Progenitor cell of endocrine pancreas (in vitro differentiated cells): ENCODE measurements around the gene ALDOC. TPM values are rescaled to one million over a fixed set of nuclear protein-coding genes. Genes with fewer than 3 reads are reported as not detected.

Experiments used
- DNase-seq: peaks from one replicate; pipeline ENCODE4 v3.0.0; 2021; ENCODE audit warnings: low spot score; ENCODE audit not compliant: unreplicated experiment
- H3K27ac Mint-ChIP-seq: 2 replicates; pipeline ENCODE4 v1.8.0; 2021; ENCODE audit warnings: mild to moderate bottlenecking, moderate library complexity, mixed read lengths
- H3K27me3 Mint-ChIP-seq: 2 replicates; pipeline ENCODE4 v1.8.0; 2021; ENCODE audit warnings: mixed read lengths
- H3K36me3 Mint-ChIP-seq: 2 replicates; pipeline ENCODE4 v1.8.0; 2022; ENCODE audit warnings: mixed read lengths; ENCODE audit not compliant: insufficient read depth
- H3K4me1 Mint-ChIP-seq: 2 replicates; pipeline ENCODE4 v1.8.0; 2021; ENCODE audit warnings: low read depth, mixed read lengths
- H3K4me3 Mint-ChIP-seq: 2 replicates; pipeline ENCODE4 v1.8.0; 2021; ENCODE audit warnings: low read depth, mild to moderate bottlenecking, moderate library complexity, mixed read lengths
- H3K9me3 Mint-ChIP-seq: 2 replicates; pipeline ENCODE4 v1.8.0; 2021; ENCODE audit warnings: low read depth, mixed read lengths
- CTCF ChIP-seq: fragments of 200-600 bp; sonication (generic); IDR thresholded peaks from one replicate; pipeline ENCODE4 v1.5.0; 2021; ENCODE audit warnings: antibody characterized with exemption, mild to moderate bottlenecking; ENCODE audit not compliant: unreplicated experiment
- total RNA-seq: library from RNA; stranded (reverse); gene quantifications from 2 replicates; pipeline ENCODE4 v1.2.1, GENCODE V29; 2021

The ALDOC gene
- total RNA-seq, 1 donor from 2014 or later, result 4.8 TPM

GRCh38 chr17:28597606-28598383 lies 21.1 kb upstream of the ALDOC start:
- Mint-ChIP-seq H3K27me3 (no peaks in the 10 kb centered on the region), H3K4me3 (peak overlapping the region; percentile 81), H3K27ac (peak overlapping the region; percentile 91), H3K4me1 (peaks cover 13% of the 10 kb centered on the region), H3K9me3 (no peaks in the 10 kb centered on the region), H3K36me3 (peaks cover 1% of the 10 kb centered on the region)
- TF ChIP-seq CTCF, result no peak
- DNase-seq, result no peak

- H3K4me3 Mint-ChIP-seq, result no peak overlapping the region
- H3K27ac Mint-ChIP-seq, result no peak overlapping the region
- no peaks in the 10 kb centered on the region for H3K27me3 Mint-ChIP-seq
- peaks cover 8% of the 10 kb centered on the region for H3K36me3 Mint-ChIP-seq
- H3K4me1 Mint-ChIP-seq, result no peaks in the 10 kb centered on the region
- TF ChIP-seq CTCF, result no peak
- DNase-seq, result no peak
- no peaks in the 10 kb centered on the region for H3K9me3 Mint-ChIP-seq
Measured at GRCh38 chr17:28592260-28592659, 15.6 kb upstream of the ALDOC start.

- no peaks in the 10 kb centered on the region for H3K9me3 Mint-ChIP-seq
- DNase-seq, result no peak
- peaks cover 13% of the 10 kb centered on the region for H3K36me3 Mint-ChIP-seq
- H3K4me1 Mint-ChIP-seq, result no peaks in the 10 kb centered on the region
- H3K27me3 Mint-ChIP-seq, result no peaks in the 10 kb centered on the region
- no peak for TF ChIP-seq CTCF
- no peak overlapping the region for H3K27ac Mint-ChIP-seq
- H3K4me3 Mint-ChIP-seq, result no peak overlapping the region
Measured at GRCh38 chr17:28585851-28586250, 9.2 kb upstream of the ALDOC start.

GRCh38 chr17:28584434-28584833 lies 7.7 kb upstream of the ALDOC start:
- no peak for DNase-seq
- Mint-ChIP-seq H3K36me3 (peaks cover 18% of the 10 kb centered on the region), H3K9me3 (no peaks in the 10 kb centered on the region), H3K27ac (no peak overlapping the region), H3K4me3 (no peak overlapping the region), H3K27me3 (no peaks in the 10 kb centered on the region), H3K4me1 (no peaks in the 10 kb centered on the region)
- no peak for TF ChIP-seq CTCF

DNA sequence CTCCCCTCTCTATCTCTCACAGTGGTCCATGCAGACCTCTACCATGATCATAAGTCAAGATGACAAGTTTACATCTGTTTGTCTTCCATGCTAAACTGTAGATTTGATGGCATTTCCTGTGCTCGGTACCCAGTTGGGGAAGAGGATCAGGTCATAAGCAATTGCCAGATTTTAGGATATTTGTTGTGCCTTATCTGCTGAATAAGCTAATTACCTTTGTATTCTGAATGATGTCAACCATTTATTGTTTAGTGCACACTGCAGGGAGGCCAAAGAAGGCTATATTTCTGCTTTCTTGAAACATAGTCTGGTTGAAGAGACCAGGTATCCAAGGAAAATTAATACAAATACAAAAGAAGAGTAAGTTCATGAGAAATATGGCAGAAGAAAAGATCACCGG lies 5.8 kb upstream of the ALDOC start:
- peaks cover 15% of the 10 kb centered on the region for H3K36me3 Mint-ChIP-seq
- no peaks in the 10 kb centered on the region for H3K4me1 Mint-ChIP-seq
- no peaks in the 10 kb centered on the region for H3K9me3 Mint-ChIP-seq
- H3K4me3 Mint-ChIP-seq, result no peak overlapping the region
- no peaks in the 10 kb centered on the region for H3K27me3 Mint-ChIP-seq
- H3K27ac Mint-ChIP-seq, result no peak overlapping the region
- no peak for DNase-seq
- no peak for TF ChIP-seq CTCF
